Measurements from ENCODE around the gene ABHD14A. TPM values are rescaled to one million over a fixed set of nuclear protein-coding genes. Genes with fewer than 3 reads are reported as not detected.

ABHD14A gene
- total RNA-seq, 4 donors from 2014 or later, result 2.2 to 14.8 (median 5.0) TPM

DNA sequence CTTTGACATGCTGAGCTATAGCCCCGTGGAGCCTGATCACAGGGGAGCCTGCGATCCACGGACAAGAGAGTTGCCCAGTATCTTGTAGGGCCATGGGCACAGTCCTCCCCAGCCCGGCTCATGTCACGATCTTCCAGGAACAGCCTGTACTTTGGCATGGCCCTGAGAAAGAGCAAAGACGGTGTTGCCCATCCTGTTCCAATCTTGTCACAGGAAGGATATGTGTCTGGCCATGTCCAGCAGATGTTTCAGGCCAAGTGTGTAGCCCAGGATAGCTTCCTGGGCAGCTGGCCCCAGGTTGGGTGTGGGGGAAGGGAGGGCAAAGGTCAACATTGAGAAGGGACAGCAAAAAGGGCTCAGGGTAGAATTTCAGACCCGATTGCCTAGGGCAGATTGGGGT, 37.8 kb downstream of the ABHD14A start:
- TF ChIP-seq POLR2A (IDR thresholded peaks at IDR 0.05), result no peak
- TF ChIP-seq, protein P1, sequence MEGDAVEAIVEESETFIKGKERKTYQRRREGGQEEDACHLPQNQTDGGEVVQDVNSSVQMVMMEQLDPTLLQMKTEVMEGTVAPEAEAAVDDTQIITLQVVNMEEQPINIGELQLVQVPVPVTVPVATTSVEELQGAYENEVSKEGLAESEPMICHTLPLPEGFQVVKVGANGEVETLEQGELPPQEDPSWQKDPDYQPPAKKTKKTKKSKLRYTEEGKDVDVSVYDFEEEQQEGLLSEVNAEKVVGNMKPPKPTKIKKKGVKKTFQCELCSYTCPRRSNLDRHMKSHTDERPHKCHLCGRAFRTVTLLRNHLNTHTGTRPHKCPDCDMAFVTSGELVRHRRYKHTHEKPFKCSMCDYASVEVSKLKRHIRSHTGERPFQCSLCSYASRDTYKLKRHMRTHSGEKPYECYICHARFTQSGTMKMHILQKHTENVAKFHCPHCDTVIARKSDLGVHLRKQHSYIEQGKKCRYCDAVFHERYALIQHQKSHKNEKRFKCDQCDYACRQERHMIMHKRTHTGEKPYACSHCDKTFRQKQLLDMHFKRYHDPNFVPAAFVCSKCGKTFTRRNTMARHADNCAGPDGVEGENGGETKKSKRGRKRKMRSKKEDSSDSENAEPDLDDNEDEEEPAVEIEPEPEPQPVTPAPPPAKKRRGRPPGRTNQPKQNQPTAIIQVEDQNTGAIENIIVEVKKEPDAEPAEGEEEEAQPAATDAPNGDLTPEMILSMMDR (IDR thresholded peaks at IDR 0.05), result no peak
- WGBS, 2 donors, result 78 to 79% methylated on average over 7 of the region's 7 CpGs
- H3K4me3 ChIP-seq (ENCODE audit: low read depth, poor library complexity, severe bottlenecking), result no peak overlapping the region
- DNase-seq (ENCODE audit: low spot score in 2 of 2), result no peak
- intact Hi-C loops (cut with DNase I; ENCODE audit: low total_unique reads), result no loop called here

DNA sequence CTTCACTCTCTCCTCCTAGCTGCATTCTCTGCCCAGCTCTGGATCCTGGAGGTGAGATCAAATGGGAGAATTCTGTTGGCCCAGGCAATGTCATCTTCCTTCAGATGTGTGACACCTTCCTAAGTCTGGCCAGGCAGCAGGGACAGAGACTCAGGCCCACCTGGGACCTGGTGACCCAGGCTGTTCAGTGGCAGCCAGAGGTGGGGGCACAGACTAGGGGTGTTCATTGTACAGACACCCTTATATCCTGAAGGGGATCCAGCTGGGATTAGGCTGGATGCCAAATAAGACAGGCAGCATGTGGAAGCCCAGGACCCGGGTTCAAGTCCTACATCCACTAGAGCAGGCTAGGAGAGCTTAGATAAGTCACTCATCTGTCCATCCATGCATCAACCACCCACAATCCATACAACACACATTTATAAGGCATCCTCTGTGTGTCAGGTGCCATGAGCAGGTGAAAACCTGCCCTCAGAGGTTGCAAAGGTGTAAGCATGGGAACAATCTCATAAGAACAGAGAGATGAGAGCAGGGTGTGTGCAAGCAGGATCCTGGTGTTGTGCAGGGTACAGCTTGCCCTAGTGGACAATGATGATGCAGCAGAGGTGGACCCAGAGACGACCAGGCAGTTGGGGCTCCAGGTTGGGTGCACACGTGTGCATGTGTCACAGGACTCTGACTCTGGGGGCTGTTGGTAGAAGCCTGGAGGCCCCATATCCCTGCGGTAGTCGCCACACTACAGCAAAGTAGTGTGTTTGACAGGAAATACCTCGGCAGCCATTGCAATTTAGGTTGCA, 39.1 kb downstream of the ABHD14A start:
- no peak for TF ChIP-seq POLR2A (IDR thresholded peaks at IDR 0.05)
- TF ChIP-seq, protein P1 (IDR thresholded peaks at IDR 0.05), result no peak
- H3K4me3 ChIP-seq (ENCODE audit: low read depth, poor library complexity, severe bottlenecking), result no peak overlapping the region
- 81 to 88% methylated on average over 6 of the region's 6 CpGs for WGBS, 2 donors
- no peak for DNase-seq (ENCODE audit: low spot score in 2 of 2)
- intact Hi-C loops (cut with DNase I; ENCODE audit: low total_unique reads), result no loop called here

DNA sequence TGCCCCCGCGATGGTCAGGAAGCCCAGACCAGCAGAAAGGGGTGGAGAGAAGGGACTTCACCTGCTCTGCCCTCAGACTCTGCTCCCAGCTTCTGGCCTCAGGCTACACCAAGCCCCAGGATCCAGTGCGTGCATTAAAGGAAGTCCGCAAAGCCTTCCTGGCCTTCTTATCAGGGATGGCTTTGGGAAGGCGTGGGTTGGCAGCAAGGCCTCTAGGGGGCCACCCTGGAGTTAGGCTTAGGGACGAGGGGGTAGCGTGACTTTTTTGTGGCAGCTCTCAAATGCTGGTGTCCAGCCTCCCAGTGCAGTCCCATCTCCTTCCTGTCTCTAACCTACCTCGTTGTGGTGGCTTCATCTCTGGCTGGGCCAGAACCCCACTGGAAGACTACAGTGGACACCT, 39.7 kb downstream of the ABHD14A start:
- TF ChIP-seq POLR2A (IDR thresholded peaks at IDR 0.05), result no peak
- TF ChIP-seq, protein P1 (IDR thresholded peaks at IDR 0.05), result no peak
- intact Hi-C loops (cut with DNase I; ENCODE audit: low total_unique reads), result no loop called here
- 77 to 86% methylated on average over 8 of the region's 8 CpGs for WGBS, 2 donors
- H3K4me3 ChIP-seq (ENCODE audit: low read depth, poor library complexity, severe bottlenecking), result no peak overlapping the region
- DNase-seq (ENCODE audit: low spot score in 2 of 2), result no peak

DNA sequence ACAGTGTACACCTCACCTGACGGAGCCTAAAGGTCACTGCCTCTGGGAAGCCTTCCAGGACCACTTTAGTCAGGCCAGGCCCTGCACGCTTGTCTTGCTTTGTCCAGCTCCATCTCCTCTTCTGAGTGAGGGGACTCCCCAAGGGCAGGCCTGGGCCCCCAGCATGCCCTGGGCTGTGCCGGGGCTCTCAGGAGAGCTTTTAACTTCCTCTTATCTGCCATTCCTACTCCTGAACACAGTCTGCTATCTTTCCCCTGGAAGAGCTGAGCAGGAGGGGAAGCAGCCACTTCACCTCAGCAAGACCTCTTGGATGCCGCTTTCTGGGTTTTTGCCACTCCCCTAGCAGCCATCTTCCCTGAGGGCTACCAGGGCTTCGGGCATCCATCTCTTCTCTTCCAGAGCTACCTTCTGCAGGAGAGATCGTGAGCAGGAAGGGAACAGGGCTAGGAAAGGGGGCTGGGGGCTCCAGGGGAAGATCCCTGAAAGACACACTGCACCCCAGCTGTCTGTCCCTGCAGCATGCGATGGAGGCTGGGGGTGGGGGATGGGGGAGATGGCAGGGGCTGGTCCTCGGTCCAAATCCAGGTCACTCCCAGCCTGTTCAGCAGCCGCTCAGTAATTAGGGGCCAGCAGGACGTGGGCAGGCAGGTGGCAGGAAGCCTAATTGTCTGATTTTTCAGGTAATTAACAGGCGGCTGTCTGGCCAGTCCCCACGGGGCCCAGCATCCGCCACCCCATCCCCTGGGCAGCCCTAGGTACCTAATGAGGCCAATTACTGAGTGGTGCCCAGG, 40.8 kb downstream of the ABHD14A start:
- intact Hi-C loops (cut with DNase I; ENCODE audit: low total_unique reads), result no loop called here
- no peak for TF ChIP-seq POLR2A (IDR thresholded peaks at IDR 0.05)
- TF ChIP-seq, protein P1 (IDR thresholded peaks at IDR 0.05), result no peak
- no peak for DNase-seq (ENCODE audit: low spot score in 2 of 2)
- H3K4me3 ChIP-seq (ENCODE audit: low read depth, poor library complexity, severe bottlenecking), result no peak overlapping the region
- 83 to 92% methylated on average over 12 to 13 of the region's 13 CpGs for WGBS, 2 donors

DNA sequence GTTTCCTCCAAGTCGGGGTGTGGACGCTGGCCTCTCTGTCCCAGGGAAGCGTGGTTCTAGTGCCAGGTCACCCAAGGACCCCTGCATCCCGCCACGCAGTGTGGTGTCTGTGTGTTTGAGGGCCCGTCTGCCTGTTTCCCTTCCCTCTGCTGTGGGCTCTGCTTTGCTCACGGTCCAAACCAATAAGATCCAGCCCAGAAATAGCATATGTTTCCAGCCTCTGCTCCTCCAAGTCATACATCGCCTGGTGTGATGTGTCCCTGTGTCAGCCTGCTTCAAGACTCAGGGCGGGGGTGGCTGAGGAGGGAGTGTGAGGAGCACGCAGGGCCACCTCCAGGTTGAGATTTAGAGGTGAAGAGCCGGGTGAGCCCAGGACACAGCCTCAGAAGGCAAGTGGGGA, 42.7 kb downstream of the ABHD14A start:
- no peak for DNase-seq (ENCODE audit: low spot score in 2 of 2)
- WGBS, 2 donors, result 83 to 89% methylated on average over 10 to 11 of the region's 11 CpGs
- TF ChIP-seq POLR2A (IDR thresholded peaks at IDR 0.05), result no peak
- TF ChIP-seq, protein P1 (IDR thresholded peaks at IDR 0.05), result no peak
- intact Hi-C loops (cut with DNase I; ENCODE audit: low total_unique reads), result no loop called here
- no peak overlapping the region for H3K4me3 ChIP-seq (ENCODE audit: low read depth, poor library complexity, severe bottlenecking)

Measured in lower leg skin (tissue), 4 donors.